ENCODE measurements around the gene ELK3. TPM values are rescaled to one million over a fixed set of nuclear protein-coding genes. Genes with fewer than 3 reads are reported as not detected.

The ELK3 gene
- total RNA-seq, 4 donors from 2014 or later, result 19.8 to 55.4 (median 31.8) TPM

GRCh38 chr12:96236221-96236822 is 42.1 kb downstream of the ELK3 start:
- TF ChIP-seq POLR2A (IDR thresholded peaks at IDR 0.05) (no peak), CTCF (IDR thresholded peaks at IDR 0.05) (no peak)
- no peak overlapping the region for H3K4me3 ChIP-seq (replicated peaks in 1 of 3)
- intact Hi-C loops (cut with DNase I), result no loop called here
- DNase-seq, result peak in 1 of 2 donors; percentile 6
- peak overlapping the region in 2 of 3 donors; percentile 21 to 65 for H3K27ac ChIP-seq
- 75 to 76% methylated on average over 11 to 18 of the region's 18 CpGs for WGBS, 2 donors
- no peaks in the 10 kb centered on the region for H3K9me3 ChIP-seq
- H3K4me1 ChIP-seq, result peaks cover 5 to 42% of the 10 kb centered on the region in 2 donors
- no peaks in the 10 kb centered on the region for H3K27me3 ChIP-seq
- no peaks in the 10 kb centered on the region for H3K36me3 ChIP-seq

DNA sequence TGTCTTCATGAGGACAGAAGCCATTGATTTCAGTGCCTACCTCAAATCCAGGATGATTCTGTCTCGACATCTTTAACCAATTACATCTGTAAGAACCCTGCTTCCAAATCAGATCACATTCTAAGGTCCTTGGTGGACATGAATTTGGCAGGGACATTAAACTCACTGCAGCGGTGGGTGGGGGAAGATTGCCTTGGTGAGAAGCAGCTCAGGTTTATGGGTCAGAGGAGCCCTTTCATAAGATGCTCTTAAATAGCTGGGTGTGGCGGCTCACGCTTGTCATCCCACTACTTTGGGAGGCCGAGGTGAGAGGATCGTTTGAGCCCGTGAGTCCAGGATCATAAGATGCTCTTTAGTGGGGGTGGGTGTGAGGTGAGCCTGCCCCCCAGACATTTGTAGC is 42.9 kb downstream of the ELK3 start:
- Histone ChIP-seq H3K9me3 (no peaks in the 10 kb centered on the region), H3K4me3 (replicated peaks in 1 of 3) (no peak overlapping the region), H3K27ac (peak overlapping the region; percentile 21 to 65 (median 42)), H3K36me3 (no peaks in the 10 kb centered on the region), H3K4me1 (peaks cover 5 to 48% of the 10 kb centered on the region in 2 donors), H3K27me3 (no peaks in the 10 kb centered on the region)
- WGBS, 2 donors, result 86 to 93% methylated on average over 5 to 7 of the region's 7 CpGs
- TF ChIP-seq POLR2A (IDR thresholded peaks at IDR 0.05) (no peak), CTCF (IDR thresholded peaks at IDR 0.05) (no peak)
- intact Hi-C loops (cut with DNase I), result no loop called here
- DNase-seq, result no peak

GRCh38 chr12:96237465-96238077 is 43.4 kb downstream of the ELK3 start:
- Histone ChIP-seq H3K27ac (peak overlapping the region; percentile 42 to 65 (median 50)), H3K9me3 (no peaks in the 10 kb centered on the region), H3K27me3 (no peaks in the 10 kb centered on the region), H3K4me3 (replicated peaks in 1 of 3) (no peak overlapping the region), H3K36me3 (no peaks in the 10 kb centered on the region), H3K4me1 (peaks cover 5 to 53% of the 10 kb centered on the region in 2 donors)
- intact Hi-C loops (cut with DNase I), result no loop called here
- 57 to 59% methylated on average over 9 of the region's 9 CpGs for WGBS, 2 donors
- TF ChIP-seq CTCF (IDR thresholded peaks at IDR 0.05) (no peak), POLR2A (IDR thresholded peaks at IDR 0.05) (no peak)
- no peak for DNase-seq

- intact Hi-C loops (cut with DNase I), result no loop called here
- WGBS, 2 donors, result 72 to 76% methylated on average over 13 of the region's 13 CpGs
Observed at GRCh38 chr12:96238336-96239047, 44.3 kb downstream of the ELK3 start.

More at GRCh38 chr12:96238336-96239047, 44.3 kb downstream of the ELK3 start:
- H3K36me3 ChIP-seq, result no peaks in the 10 kb centered on the region
- H3K4me3 ChIP-seq (replicated peaks in 1 of 3), result no peak overlapping the region
- H3K4me1 ChIP-seq, result peaks cover 5 to 53% of the 10 kb centered on the region in 2 donors
- peak overlapping the region in 2 of 3 donors; percentile 50 to 65 for H3K27ac ChIP-seq
- H3K9me3 ChIP-seq, result no peaks in the 10 kb centered on the region
- DNase-seq, result no peak
- no peaks in the 10 kb centered on the region for H3K27me3 ChIP-seq
- no peak for TF ChIP-seq POLR2A (IDR thresholded peaks at IDR 0.05)
- no peak for TF ChIP-seq CTCF (IDR thresholded peaks at IDR 0.05)

All from thyroid gland (tissue), 4 donors.